ENCODE data around the gene LTB.

Gene LTB

GRCh38 chr6:31578184-31579118, 3.8 kb downstream of the LTB start:
- H3K36me3 ChIP-seq: no peaks in the 10 kb centered on the region
- H3K4me1 ChIP-seq: peaks cover 6% of the 10 kb centered on the region; the same call in 1 of the 2 replicates
- no peaks in the 10 kb centered on the region for H3K27me3 ChIP-seq

GRCh38 chr6:31577579-31577966, 4.7 kb downstream of the LTB start:
- TF ChIP-seq CTCF (IDR thresholded peaks at IDR 0.05; ENCODE audit: low read depth, low read length): no peak
- H3K27me3 ChIP-seq: no peaks in the 10 kb centered on the region
- DNase-seq: no peak
- H3K4me3 ChIP-seq (ENCODE audit: low read depth, low read length): no peak overlapping the region
- no peaks in the 10 kb centered on the region for H3K36me3 ChIP-seq
- H3K9me3 ChIP-seq: no peaks in the 10 kb centered on the region
- peaks cover 6% of the 10 kb centered on the region; the same call in 1 of the 2 replicates for H3K4me1 ChIP-seq

More at GRCh38 chr6:31578184-31579118, 3.8 kb downstream of the LTB start:
- no peak overlapping the region for H3K4me3 ChIP-seq (ENCODE audit: low read depth, low read length)
- no peak for DNase-seq
- TF ChIP-seq CTCF (IDR thresholded peaks at IDR 0.05; ENCODE audit: low read depth, low read length): no peak
- H3K9me3 ChIP-seq: no peaks in the 10 kb centered on the region

GRCh38 chr6:31576897-31577578, 5.2 kb downstream of the LTB start:
- Histone ChIP-seq H3K9me3 (no peaks in the 10 kb centered on the region), H3K36me3 (no peaks in the 10 kb centered on the region), H3K4me3 (ENCODE audit: low read depth, low read length) (no peak overlapping the region), H3K27me3 (no peaks in the 10 kb centered on the region), H3K4me1 (peaks cover 6% of the 10 kb centered on the region; the same call in 1 of the 2 replicates)
- no peak for TF ChIP-seq CTCF (IDR thresholded peaks at IDR 0.05; ENCODE audit: low read depth, low read length)
- no peak for DNase-seq

- Histone ChIP-seq H3K4me3 (ENCODE audit: low read depth, low read length) (no peak overlapping the region), H3K27me3 (no peaks in the 10 kb centered on the region), H3K4me1 (peaks cover 6% of the 10 kb centered on the region; the same call in 1 of the 2 replicates), H3K9me3 (no peaks in the 10 kb centered on the region), H3K36me3 (no peaks in the 10 kb centered on the region)
- no peak for TF ChIP-seq CTCF (IDR thresholded peaks at IDR 0.05; ENCODE audit: low read depth, low read length)
- DNase-seq: no peak
Observed at GRCh38 chr6:31575952-31576685, 6.1 kb downstream of the LTB start.

GRCh38 chr6:31575335-31575901, 6.8 kb downstream of the LTB start, which contains the start of gene TNF:
TNF (plus strand) TSS chr6:31575565; CDS start chr6:31575742, 177 bp downstream.
- no peak for TF ChIP-seq CTCF (IDR thresholded peaks at IDR 0.05; ENCODE audit: low read depth, low read length)
- Histone ChIP-seq H3K4me3 (ENCODE audit: low read depth, low read length) (no peak within 1 kb of the TSS), H3K9me3 (no peaks in the 10 kb centered on the region), H3K27me3 (no peaks in the 10 kb centered on the region), H3K4me1 (peaks cover 6% of the 10 kb centered on the region; the same call in 1 of the 2 replicates), H3K36me3 (no peaks in the 10 kb centered on the region)
- no peak for DNase-seq

Measured in BE2C (cell line).